ENCODE measurements around the gene NETO1. TPM values are rescaled to one million over a fixed set of nuclear protein-coding genes. Genes with fewer than 3 reads are reported as not detected.

The NETO1 gene
- total RNA-seq, 2 donors from 2014 or later = not detected

DNA sequence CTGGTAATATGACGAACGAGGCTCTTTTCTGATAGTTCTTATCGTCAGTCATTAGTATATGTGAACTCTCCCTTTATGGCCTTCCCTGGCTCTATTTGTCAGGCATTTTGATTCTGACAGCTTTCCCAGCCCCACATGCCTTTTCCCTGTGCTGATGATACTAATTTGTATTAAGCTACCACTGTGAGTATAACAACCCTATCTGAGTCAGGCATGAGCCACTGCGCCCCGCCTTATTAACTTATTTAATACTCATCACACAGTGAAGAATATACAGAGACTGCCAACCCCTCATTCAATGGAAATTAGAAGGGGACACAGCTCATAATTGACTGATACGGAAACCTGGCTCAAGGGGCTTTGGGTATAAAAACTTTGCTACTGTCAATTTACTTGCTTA, 140.0 kb downstream of the NETO1 start:
- no peak for ATAC-seq
- Histone ChIP-seq H3K4me1 (no peaks in the 10 kb centered on the region), H3K9me3 (no peaks in the 10 kb centered on the region), H3K36me3 (replicated peaks in 1 of 2; ENCODE audit: insufficient read depth in 1 of 2, low read depth in 2 of 2) (no peaks in the 10 kb centered on the region), H3K27me3 (no peaks in the 10 kb centered on the region), H3K4me3 (no peak overlapping the region), H3K27ac (no peak overlapping the region)
- intact Hi-C loops (cut with DNase I) = no loop called here
- 63 to 69% methylated on average over 6 of the region's 6 CpGs for WGBS, 2 donors
- TF ChIP-seq, protein P1, sequence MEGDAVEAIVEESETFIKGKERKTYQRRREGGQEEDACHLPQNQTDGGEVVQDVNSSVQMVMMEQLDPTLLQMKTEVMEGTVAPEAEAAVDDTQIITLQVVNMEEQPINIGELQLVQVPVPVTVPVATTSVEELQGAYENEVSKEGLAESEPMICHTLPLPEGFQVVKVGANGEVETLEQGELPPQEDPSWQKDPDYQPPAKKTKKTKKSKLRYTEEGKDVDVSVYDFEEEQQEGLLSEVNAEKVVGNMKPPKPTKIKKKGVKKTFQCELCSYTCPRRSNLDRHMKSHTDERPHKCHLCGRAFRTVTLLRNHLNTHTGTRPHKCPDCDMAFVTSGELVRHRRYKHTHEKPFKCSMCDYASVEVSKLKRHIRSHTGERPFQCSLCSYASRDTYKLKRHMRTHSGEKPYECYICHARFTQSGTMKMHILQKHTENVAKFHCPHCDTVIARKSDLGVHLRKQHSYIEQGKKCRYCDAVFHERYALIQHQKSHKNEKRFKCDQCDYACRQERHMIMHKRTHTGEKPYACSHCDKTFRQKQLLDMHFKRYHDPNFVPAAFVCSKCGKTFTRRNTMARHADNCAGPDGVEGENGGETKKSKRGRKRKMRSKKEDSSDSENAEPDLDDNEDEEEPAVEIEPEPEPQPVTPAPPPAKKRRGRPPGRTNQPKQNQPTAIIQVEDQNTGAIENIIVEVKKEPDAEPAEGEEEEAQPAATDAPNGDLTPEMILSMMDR (IDR thresholded peaks at IDR 0.05) = no peak
- TF ChIP-seq POLR2A (IDR thresholded peaks at IDR 0.05) = no peak
- DNase-seq = no peak

DNA sequence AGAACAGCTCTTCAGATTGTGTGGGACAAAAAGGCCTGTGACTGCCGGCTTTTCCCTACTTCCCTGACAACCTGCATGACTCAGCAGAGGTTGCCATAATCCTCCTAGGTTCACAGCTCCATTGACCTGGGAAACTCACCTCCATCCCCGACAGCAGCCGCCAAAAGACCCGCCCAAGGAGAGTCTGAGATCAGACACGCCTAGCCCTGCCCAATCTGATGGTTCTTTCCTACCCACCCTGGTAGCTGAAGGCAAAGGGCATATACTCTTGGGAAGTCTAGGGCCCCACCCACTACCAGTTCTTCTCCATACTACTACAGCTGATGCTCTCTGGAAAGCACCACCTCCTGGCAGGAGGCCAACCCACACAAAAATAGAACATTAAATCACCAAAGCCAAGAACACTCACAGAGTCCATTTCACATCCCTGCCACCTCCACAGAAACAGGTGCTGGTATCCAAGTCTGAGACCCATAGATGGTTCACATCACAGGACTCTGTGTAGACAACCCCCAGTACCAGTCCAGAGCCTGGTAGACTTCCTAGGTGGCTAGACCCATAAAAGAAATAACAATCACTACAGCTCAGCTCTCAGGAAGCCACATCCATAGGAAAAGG, 140.6 kb downstream of the NETO1 start:
- H3K27ac ChIP-seq = no peak overlapping the region
- no peak for TF ChIP-seq POLR2A (IDR thresholded peaks at IDR 0.05)
- TF ChIP-seq, protein P1 (IDR thresholded peaks at IDR 0.05) = no peak
- H3K27me3 ChIP-seq = no peaks in the 10 kb centered on the region
- DNase-seq (peak in 1 of 4 donors; percentile 7), ATAC-seq (no peak)
- H3K9me3 ChIP-seq = no peaks in the 10 kb centered on the region
- H3K36me3 ChIP-seq (replicated peaks in 1 of 2; ENCODE audit: insufficient read depth in 1 of 2, low read depth in 2 of 2) = no peaks in the 10 kb centered on the region
- 71 to 83% methylated on average over 1 to 5 of the region's 5 CpGs for WGBS, 2 donors
- intact Hi-C loops (cut with DNase I) = no loop called here
- H3K4me1 ChIP-seq = no peaks in the 10 kb centered on the region
- no peak overlapping the region for H3K4me3 ChIP-seq

DNA sequence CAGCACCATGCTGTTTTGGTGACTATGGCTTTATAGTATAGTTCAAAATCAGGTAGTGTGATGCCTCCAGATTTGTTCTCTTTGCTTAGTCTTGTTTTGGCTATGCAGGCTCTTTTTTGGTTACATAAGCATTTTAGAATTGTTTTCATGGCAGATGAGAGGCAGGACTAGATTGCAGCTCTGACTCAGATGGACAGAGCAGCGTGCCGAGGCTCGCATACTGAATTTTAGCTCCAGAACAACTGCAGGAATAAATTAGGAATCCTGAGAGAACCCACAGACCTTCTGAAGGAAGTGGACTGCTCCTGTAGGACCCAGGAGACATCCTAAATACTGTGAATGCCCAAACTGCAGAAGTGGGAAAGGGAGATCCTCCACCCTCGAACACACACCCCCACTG, 141.6 kb downstream of the NETO1 start:
- Histone ChIP-seq H3K9me3 (no peaks in the 10 kb centered on the region), H3K4me3 (no peak overlapping the region), H3K27me3 (no peaks in the 10 kb centered on the region), H3K4me1 (no peaks in the 10 kb centered on the region), H3K27ac (no peak overlapping the region), H3K36me3 (replicated peaks in 1 of 2; ENCODE audit: insufficient read depth in 1 of 2, low read depth in 2 of 2) (no peaks in the 10 kb centered on the region)
- no peak for DNase-seq
- TF ChIP-seq POLR2A (IDR thresholded peaks at IDR 0.05) = no peak
- TF ChIP-seq, protein P1 (IDR thresholded peaks at IDR 0.05) = no peak
- 73 to 90% methylated on average over 4 of the region's 4 CpGs for WGBS, 2 donors
- intact Hi-C loops (cut with DNase I) = no loop called here
- no peak for ATAC-seq

DNA sequence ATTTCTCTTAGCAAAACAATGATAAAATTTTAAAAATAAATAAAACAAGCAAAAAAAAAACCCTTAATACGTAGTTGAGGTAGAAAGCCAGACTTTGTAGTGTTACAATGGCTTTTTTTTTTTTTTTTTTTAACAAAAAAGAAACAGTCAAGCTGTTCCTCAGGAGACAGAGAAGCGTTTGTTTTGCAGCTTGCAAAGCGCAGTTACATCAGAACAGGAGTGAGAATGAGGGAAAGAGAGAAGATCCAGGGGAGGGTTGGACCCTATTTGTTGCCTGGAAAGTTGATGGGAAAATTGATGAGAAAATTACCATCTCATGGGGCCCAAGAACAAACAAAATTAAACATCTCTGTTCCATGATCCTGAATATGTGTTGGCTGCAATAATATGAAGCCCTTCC, 146.5 kb downstream of the NETO1 start:
- Histone ChIP-seq H3K9me3 (no peaks in the 10 kb centered on the region), H3K36me3 (replicated peaks in 1 of 2; ENCODE audit: insufficient read depth in 1 of 2, low read depth in 2 of 2) (no peaks in the 10 kb centered on the region), H3K4me3 (no peak overlapping the region), H3K27ac (no peak overlapping the region), H3K4me1 (no peaks in the 10 kb centered on the region), H3K27me3 (no peaks in the 10 kb centered on the region)
- WGBS, 2 donors = 43 to 55% methylated on average over 3 of the region's 3 CpGs
- intact Hi-C loops (cut with DNase I) = no loop called here
- ATAC-seq = no peak
- TF ChIP-seq, protein P1 (IDR thresholded peaks at IDR 0.05) = no peak
- no peak for TF ChIP-seq POLR2A (IDR thresholded peaks at IDR 0.05)
- DNase-seq = no peak

DNA sequence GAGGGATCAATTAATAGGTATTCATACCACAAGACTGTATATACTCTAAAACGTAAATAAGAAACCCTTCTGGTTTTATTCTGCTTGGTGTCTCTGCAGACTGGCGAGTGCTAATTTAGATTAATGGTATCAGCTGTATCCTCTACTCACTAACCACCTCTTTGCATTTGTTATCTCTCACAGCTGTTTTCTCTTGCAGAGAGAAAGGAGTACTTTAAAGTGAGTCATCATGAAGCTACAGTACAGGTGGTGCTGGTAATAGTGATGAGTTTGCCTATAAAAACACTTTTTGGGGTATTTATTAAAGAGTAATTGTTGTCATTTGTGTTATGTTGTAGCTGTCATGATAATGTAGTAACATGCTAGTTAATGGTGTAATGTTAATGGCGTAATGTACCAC, 147.7 kb downstream of the NETO1 start:
- intact Hi-C loops (cut with DNase I) = no loop called here
- TF ChIP-seq, protein P1 (IDR thresholded peaks at IDR 0.05) = no peak
- TF ChIP-seq POLR2A (IDR thresholded peaks at IDR 0.05) = no peak
- no peaks in the 10 kb centered on the region for H3K36me3 ChIP-seq (replicated peaks in 1 of 2; ENCODE audit: insufficient read depth in 1 of 2, low read depth in 2 of 2)
- H3K4me1 ChIP-seq = no peaks in the 10 kb centered on the region
- H3K4me3 ChIP-seq = no peak overlapping the region
- ATAC-seq (no peak), DNase-seq (no peak)
- WGBS, 2 donors = 41 to 46% methylated on average over 3 of the region's 3 CpGs
- H3K27me3 ChIP-seq = no peaks in the 10 kb centered on the region
- H3K9me3 ChIP-seq = no peaks in the 10 kb centered on the region
- H3K27ac ChIP-seq = no peak overlapping the region
